NCI-H2171 treated with DMSO at 0.1 percent for 48 hours (cell line): ENCODE results near the gene OTULIN.
A peak's percentile ranks its signal among the peaks of the same experiment; 100 is the strongest.

Source experiments
- DNase-seq: peaks from one replicate; lab custom pipeline; 2025; lab: John Stamatoyannopoulos, UW

The OTULIN gene

GRCh38 chr5:14668181-14668591 is 3.7 kb downstream of the OTULIN start:
- DNase-seq: no peak

DNA sequence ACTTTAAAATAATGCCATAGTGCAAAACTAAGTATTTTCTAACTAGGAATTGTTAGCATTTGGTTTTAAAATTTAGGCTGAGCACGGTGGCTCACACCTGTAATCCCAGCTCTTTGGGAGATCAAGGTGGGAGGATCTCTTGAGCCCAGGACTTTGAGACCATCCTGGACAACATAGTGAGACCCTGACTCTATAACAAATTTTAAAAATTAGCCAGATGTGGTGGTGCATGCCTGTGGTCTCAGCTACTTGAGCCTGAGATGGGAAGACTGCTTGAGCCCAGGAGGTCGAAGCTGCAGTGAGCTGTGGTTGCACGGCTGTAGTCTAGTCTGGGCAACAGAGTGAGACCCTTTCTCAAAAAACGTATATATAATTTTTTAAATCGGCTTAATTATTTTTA is 4.9 kb downstream of the OTULIN start:
- DNase-seq: no peak

DNA sequence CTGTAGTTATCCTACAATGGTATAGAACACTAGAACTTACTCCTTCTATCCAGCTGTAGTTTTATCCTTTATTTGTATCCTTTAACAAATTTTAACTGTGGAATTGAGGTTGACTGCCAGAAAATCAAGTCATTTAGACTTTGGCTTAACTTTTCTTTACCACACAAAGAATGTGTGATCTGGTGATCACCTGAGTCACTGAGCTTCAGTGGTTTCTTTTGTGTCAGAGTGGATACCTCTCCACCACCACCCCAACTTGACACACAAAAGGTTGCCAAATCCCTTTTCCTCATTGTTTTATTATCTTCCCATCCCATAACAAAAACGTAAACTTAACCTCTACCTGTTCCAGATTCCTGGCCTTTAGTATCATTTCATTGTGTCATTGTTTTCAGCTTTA is 5.5 kb downstream of the OTULIN start:
- no peak for DNase-seq

DNA sequence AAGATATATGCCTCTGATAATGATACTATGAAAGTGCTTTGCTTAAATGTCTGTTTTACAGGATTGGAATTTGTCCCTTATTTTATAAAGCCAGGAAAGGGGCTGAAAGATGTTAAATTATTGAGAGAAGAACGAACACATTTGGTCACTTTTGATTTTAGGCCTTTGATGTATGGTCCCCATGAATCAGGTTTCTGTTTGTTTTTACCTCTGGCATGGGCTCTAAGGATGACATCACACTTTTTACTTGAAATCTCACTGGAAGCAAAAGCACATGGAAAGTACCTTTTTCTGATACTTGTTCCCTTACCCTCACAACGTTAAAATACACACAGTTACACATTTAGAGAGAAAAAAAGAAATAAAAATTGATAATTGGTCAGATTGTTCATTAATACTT is 6.9 kb downstream of the OTULIN start:
- no peak for DNase-seq

GRCh38 chr5:14672082-14672481 is 7.6 kb downstream of the OTULIN start:
- DNase-seq: no peak

DNA sequence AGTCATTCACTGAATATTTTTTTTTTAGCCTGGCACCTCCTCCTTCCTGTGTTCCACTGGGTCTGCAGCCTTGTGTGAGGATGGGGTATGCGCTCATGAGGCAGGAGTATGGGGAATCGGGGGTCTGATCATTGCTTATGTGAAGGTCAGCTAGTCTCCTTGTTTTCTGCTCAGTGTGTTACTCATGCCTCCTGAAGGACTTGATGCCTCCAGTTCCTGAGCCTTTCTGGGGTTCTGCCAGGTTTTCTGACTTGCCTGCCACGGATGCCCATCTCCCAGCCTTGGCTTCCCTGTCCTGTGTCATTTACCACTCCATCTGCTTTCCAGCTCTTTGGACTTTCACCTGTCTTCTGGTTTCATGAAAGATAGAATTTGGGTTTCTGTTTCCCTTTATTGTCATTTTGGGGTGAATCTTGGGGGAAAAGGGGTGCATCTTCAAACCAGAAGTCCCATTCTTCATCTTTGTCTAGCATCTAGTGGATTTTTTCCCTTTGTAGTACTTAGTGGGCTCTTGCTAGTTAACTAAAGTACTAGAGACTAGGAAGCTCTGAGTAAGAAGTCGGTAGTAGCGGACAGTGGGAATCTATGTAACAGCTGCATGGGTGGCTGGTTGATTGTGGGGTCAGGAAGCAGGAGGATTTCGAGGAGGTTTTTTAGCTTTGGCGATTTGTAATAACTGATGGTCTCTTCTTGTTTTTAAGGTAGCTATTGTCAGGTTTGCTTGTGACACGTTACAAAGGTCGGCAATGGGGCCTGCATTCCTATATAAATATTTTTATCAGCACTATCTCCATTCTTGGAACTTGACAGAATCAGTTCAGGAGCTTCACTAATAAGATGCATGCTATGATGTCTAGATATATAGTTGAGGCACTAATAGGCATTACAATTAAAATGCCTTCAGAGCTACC is 8.2 kb downstream of the OTULIN start:
- DNase-seq: no peak

GRCh38 chr5:14673443-14673842 is 8.9 kb downstream of the OTULIN start:
- no peak for DNase-seq

DNA sequence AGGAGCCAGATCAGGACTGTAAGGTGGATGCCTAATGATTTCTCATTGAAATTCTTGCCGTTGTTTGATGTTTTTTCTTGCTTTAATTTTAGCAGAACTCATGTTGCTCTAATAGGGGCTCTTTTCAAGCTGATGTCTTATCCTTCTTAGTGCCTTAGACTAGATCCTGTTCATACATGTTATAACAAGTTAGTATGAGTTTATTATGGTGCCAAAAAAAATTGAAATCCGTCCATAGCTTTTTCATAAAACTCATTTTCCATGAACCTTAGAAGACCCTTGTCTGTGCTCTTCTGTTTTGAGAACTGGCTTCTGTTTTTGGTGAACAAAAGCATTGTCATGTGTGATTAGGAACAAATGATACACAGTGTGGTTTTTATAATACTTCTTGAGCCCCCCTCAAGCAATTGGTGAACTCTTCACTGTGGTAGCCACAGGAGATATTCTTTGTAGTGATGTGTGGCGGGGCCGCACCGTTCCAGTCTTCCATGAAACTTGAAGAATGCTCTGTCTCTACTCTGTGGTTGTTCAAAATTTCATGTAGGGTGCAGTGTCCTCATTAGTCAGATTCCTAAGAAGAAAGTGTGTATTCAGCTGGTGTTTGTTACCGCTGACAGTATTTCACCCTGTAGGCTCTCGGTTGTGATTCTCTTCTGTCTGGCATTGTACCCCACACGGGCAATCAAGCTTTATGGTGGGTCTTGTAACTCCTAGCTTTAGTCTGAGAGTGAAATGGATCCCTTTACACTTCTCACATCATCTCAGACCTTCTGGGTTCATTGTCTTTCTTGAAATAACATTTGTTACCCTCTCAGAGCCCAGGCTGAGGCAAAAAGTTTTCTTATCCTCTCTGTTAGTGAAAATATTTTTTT is 10.7 kb downstream of the OTULIN start:
- DNase-seq: no peak

DNA sequence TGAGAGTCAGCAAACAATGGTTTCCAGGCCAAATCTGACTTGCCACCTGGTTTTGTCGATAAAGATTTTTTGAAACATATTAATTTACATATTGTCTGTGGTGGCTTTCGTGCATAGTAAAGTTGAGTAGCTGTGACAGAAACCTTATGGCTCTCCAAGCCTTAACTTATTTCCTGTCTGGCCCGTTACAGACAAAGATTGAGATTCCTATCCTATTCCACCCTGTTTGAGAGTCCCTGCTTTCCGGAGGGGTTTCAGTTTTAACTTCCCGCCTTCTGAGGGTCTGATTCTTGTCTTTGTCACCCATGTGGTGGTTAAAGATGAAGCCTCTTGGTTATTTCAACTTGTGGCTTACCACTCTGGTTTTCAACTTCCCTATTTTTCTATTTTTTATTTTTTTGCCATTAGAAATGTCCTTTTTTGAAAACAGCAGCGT is 11.4 kb downstream of the OTULIN start:
- no peak for DNase-seq

DNA sequence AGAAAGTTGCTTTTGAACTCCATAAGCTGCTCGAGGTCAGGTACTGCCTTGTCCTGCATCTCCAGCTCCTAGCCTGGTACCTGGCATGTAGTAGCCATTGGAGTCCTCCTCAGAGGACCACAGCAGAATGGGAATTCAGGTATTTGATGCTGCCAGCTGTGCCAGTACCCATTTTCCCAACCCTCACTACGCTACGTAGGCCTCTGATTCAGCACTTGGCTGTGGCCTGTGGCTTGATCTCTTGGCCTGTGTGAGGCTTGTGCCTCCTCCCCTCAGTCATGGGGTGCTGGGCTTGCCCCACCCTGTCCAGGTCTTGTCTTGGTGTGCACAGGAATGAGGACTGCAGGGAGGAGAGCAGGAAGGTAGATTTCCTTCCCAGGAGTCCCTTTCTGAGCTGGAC is 11.8 kb downstream of the OTULIN start:
- no peak for DNase-seq

- no peak for DNase-seq
These were observed 14.3 kb downstream of the OTULIN start for GRCh38 chr5:14678773-14679334.

DNA sequence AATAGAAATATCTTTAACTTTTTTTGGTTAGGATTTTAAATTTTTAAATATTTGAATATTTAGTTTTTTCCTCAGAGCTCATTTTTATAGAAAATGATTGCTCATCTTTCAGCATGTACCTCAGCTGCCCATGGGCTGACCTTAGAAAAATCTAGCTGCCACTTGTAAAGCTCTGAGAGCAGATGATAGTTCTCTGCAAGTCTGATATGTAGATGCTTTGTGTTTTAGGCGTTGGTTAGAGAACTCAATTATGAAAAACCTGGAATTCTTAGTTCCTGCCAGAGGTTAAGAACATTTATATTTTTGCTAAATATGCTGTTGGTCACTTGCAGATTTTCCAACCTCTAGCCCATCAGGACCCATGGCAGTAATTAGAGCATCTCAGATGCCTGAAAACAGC is 15.1 kb downstream of the OTULIN start:
- no peak for DNase-seq

DNA sequence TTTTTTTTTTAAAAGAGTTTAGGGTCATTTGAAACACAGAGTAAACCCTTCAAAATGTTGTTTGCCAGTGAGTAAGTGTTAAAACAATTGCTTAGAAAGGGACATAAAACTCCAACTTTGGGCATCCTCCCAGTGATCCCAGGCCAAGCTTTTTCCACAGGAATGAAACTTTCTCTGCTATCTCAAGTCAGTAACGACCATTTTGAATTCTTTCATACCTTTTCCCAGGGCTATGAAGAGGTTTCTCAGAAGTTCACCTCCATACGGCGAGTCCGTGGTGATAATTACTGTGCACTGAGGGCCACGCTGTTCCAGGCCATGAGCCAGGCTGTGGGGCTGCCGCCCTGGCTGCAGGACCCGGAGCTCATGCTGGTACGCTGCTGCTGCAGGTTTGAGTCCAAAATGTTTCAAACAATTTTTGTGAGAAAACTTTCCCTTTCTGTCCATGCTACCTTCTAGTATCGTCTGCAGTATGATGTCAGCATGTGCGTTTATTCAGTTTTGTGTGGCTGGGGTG is 16.8 kb downstream of the OTULIN start:
- DNase-seq: no peak

- no peak for DNase-seq
These were observed 19.5 kb downstream of the OTULIN start for GRCh38 chr5:14683906-14684455.

DNA sequence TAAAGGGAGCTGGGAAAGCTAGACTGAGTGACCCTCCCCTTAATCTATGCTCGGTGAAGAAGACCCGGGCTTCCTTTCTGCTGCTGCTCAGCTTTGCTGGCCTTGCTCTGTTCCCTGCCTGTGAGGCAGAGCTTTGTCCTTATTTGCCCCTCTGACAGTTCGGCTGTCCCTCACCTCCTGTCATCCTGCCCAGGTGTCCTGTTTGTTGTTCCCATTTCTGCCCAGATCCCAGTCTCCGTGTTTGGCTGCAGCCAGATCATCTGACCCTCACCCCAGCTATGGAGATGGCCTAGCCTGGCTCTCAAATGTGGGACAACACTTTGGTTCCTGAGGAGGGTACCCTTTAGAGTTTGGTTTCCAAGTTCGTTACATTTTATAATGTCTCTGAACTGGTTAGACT is 20.2 kb downstream of the OTULIN start:
- DNase-seq: no peak

DNA sequence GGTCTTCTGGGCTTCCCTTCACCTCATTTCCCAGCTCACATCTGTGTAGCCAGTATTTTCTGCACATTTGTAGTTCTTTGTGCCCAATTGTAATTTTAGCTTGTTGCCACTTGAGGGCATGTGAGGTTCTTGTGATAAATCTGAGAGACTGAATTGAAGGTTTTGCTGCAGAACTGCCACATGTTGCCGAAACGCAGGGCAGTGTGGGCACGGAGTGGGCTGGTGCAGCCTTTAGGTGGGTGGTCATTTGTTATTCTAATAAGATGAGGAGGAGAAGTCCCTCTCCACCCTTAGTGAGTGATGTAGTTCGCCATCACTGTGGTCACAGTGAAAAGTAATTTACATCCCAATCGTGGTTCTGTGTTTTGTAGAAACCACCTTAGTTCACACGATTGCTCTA is 21.2 kb downstream of the OTULIN start:
- DNase-seq: peak; percentile 82

DNA sequence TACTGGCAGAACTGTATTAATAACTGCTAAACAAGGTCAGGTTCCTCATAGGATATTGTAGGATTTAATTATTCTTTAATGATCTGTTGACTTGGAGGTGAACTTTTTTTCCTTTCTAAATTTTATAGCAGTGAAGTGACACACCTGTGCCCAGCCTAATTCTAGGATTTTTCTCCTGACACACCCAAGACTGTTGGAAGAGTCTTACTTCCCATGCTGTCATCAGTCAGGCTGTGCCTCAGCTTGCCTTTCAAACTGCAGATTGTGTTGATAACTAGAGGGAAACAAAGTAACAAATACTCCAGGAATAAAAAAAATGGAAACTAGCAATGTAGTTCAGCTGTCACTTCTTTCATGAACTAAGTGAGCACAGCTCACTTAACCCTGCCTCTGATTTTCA is 22.0 kb downstream of the OTULIN start:
- peak; percentile 58 for DNase-seq

- DNase-seq: no peak
These were observed 22.6 kb downstream of the OTULIN start for GRCh38 chr5:14687023-14687665.

DNA sequence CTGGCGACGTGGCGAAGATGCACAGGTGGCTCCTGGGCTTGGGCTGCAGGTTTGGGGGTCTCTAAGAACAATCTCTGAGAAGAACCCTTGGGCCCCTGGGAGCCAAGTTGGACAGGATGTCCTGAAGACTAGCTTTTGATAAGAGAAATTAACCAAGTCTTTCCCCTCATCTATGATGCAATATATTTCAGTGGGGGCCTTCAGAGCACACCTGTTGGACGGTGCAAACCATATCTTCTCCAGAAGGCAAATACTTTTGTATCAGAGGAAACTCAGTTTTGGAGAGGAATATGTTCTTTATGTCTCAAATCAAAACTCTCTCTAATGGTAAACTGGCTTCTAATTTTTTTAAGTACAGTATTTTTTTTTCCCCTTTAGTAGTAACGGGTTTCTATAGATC is 28.6 kb downstream of the OTULIN start:
- DNase-seq: no peak

GRCh38 chr5:14695152-14695551 is 30.6 kb downstream of the OTULIN start:
- no peak for DNase-seq

DNA sequence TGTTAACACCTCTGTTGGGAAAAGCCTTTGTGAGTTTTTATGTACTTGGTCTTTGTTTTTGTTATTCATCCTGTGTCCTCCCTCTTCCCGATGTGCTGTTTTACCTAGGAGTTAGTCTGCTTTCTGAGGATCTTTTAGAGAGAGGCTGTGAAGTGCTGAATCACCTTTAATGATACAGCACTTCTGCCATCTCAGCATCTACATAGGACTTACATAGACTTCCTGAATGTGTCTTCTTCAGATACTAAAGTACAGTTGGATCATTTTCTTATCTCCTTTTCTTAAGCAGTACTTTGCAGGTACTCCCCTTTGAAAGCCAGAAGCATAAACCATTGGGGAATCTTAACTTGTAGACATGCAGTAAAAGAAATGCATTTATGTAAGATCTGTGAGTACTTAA is 31.5 kb downstream of the OTULIN start:
- DNase-seq: no peak

GRCh38 chr5:14696851-14697250 is 32.3 kb downstream of the OTULIN start:
- no peak for DNase-seq
